Activated CD8-positive, alpha-beta memory T cell treated with anti-CD3 and anti-CD28 coated beads for 24 hours (primary cell): ENCODE results near the gene CNTNAP2.

ENCODE experiments used
- DNase-seq: peaks from one replicate; pipeline ENCODE4 v3.0.0-alpha.2; 2020

CNTNAP2 gene

GRCh38 chr7:146116521-146117222 is at the start of gene CNTNAP2:
CNTNAP2 (plus strand) TSS chr7:146116801; CDS start chr7:146116877, 76 bp downstream.
- peak; percentile 53 for DNase-seq

DNA sequence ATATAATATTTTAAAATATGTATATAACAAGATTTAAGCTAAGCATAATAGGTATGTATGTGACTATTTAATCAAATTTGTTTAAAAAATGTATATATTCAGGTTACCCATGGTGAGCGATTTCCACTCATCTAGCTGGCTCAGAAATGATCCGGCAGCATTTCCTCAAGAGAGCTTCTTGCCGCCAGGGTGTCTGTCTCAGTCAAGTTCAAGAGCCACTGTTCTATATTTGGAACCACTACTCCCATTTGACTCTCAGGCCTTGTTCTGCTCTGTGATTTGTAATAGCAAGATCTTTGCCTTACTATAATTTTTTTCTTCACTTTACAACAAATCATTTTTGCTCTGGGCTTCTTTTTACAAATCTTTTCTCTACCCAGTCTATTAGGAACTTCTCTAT is 48.7 kb upstream of the CNTNAP2 start:
- DNase-seq = no peak

- no peak for DNase-seq
Observed at GRCh38 chr7:146074195-146074765, 42.3 kb upstream of the CNTNAP2 start.

GRCh38 chr7:146076344-146076743 is 40.3 kb upstream of the CNTNAP2 start:
- no peak for DNase-seq

DNA sequence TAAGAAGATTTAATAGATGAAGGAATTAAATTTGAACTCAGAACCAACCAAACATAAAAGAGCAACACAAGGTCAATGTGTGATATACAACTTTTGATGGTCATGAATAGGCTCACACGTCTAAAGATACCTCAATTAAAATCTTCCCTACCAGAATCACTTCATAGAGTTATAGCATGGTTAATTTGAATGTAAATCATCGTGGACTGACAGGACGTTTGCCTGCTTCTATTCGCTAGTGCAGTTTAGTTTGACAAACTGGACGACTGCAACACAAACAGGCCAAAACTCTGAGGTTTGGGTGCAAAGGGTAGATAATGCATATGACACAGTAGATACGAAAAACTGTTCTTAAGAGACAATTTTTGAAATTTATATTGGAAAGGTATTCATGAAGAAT is 32.5 kb upstream of the CNTNAP2 start:
- DNase-seq = no peak

DNA sequence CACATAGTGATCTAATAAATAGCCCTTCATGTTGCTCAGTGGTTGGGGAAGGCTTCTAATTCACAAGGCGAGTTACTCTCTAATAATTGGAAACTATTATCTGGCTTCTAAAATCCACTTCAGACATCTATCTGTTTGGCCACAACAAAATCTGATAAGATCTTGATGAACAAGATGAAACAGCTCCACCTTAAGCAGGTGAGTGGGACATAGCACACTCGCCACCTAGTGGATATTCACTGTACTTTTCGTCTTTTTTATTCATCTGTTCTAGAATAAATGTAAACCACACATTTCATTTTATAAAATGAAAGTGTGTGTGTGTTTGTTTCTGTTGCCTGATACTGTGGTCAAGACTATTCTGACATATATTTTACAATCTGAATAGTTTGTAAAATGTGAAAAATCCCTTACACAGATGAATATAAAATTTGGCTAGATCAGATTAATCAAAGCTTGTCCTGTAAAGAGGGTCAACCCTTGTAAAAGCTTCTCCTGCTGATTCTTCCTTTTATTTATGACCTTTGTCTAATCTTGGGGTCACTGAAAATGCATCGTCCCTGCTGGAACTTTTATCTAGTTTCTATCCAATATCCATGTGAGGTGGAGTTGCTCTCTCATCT is 26.5 kb upstream of the CNTNAP2 start:
- DNase-seq = no peak

GRCh38 chr7:146094356-146094755 is 22.2 kb upstream of the CNTNAP2 start:
- no peak for DNase-seq

GRCh38 chr7:146096994-146097393 is 19.6 kb upstream of the CNTNAP2 start:
- no peak for DNase-seq

DNA sequence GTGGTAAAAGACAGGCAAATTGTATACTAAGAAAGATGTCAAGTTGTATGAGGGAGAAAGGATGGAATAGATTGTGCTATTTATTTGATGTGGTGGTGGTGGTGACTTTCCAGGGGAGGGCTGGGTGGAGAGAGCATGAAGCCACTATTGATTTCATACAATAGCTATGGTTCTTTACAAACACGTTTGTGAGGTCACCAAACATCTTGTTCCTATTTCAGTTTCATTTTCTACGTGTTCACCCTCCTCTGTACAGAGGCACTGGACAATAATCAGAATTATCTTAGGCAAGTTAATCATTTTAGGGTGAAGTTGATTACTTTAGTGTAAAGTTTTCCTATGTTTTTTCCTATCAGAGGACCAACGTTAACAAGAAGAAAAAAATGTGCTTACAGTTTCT is 10.3 kb upstream of the CNTNAP2 start:
- no peak for DNase-seq

DNA sequence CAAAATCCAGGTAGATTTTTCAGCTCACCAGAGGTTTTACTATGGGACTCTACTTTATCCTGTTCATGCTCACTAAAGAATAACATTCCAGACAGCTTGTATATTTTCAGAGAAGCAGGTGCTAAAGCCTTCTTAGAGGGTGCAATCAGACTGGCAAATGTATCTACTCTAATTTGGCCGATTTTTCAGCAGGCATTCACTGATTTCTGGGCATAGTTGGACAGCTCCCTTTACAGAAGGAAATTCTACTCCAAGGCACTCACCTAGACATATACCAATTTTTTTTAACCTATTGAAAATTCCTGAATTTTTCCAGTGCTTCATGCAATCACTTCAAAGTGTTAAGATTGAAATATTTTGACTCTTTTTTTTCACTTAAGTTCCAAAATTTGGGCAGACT is 3.8 kb upstream of the CNTNAP2 start:
- no peak for DNase-seq

- no peak for DNase-seq
Observed at GRCh38 chr7:146115548-146115850, 1.1 kb upstream of the CNTNAP2 start.

DNA sequence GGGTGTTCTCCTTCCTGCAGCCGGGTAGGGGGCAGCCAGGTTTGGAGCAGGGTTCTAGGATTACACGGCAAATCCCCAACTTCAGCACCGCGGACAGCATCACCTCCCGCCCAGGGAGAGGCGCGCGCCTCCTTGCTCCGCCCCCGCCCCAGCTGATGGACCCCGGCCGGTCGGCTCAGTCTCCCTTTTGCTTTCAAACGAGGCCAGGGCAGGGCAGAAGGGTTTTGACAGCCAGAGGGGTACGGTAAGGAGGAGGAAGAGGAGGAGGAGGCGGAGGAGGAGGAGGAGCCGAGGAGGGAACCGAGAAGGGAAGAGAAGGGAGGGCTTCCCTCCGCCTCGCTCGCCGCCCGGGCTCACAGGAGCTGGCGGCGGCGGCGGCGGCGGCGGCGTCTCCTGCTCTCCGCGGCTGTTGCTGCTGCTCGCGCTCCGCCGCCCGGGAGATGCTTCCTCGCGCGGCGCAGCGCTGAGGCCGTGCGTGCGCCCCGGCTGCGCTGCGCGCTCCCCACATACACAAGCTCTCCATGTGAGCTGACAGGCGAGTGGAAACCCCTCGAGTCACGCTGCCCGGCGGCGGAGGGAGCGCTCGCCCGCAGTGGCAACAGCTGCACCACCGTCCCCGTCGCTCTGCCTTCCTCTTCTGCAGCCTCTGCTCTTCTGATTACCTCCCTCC is 615 bp upstream of the CNTNAP2 start:
- peak; percentile 59 for DNase-seq

DNA sequence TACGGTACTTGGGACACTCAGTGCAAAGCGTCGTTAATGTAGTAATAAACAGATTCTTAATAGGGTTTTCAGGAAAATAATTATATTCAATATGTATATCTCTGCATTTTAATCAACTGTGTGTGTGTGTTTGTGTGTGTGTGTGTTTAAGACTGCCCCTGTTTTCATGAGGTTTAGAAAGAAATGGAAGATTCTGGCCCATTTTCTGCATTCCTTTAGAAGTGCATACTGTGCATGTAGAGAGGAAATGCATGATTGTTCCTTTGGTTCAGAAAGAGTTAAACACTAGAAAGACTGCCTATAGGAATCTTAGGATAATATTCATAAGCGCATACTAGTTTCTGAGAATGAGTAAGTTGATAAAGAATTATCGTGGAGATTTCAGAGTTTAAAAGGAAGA is 975 bp downstream of the CNTNAP2 start:
- no peak for DNase-seq

GRCh38 chr7:146119002-146119401 is 2.4 kb downstream of the CNTNAP2 start:
- DNase-seq = no peak

DNA sequence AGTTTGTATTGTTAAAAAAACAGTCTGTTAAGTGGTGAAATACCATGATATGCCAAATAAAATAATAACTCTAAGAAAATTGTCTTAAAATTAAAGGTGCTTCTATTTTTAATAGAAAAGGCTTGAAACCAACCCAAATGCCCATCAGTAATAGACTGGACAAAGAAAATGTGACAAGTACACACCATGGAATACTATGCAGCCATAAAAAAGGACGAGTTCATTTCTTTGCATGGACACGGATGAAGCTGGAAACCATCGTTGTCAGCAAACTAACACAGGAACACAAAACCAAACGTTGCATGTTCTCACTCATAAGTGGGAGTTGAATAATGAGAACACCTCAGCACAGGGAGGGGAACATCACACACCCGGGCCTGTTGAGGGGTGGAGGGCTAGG is 7.1 kb downstream of the CNTNAP2 start:
- DNase-seq = no peak

DNA sequence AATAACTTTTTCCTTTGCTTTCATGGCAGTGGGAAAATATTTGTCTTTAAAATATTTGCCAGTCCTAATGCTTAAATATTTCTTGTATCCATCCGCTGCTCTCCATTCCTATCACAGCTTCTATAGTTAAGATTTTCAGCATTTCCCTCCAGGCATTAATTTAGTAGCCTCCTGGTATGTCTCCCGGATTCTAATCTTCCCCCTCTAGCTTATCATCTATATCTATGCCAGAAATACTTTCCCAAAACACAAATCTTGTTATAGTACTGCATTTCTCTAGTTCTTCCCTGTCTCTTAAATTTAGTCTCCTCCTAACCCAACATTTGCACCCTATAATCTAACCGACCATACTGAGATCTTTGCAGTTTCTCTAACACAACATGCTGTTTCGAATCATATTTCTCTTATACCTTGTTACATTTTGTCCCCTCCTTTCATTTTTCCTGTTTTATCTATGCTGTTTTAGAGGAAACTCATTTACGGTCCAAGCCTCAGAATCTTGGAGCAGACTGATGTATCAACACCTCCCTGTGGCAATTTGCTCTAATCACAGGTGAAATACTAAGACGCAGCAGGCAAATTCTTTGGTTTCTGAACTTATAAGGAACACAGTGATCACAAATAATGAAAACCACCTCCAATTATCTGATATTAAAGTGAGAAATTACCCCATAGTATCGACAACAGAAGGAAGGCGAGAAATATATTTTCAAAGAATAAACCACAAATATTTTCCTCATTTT is 10.3 kb downstream of the CNTNAP2 start:
- no peak for DNase-seq

GRCh38 chr7:146129296-146129695 is 12.7 kb downstream of the CNTNAP2 start:
- no peak for DNase-seq

DNA sequence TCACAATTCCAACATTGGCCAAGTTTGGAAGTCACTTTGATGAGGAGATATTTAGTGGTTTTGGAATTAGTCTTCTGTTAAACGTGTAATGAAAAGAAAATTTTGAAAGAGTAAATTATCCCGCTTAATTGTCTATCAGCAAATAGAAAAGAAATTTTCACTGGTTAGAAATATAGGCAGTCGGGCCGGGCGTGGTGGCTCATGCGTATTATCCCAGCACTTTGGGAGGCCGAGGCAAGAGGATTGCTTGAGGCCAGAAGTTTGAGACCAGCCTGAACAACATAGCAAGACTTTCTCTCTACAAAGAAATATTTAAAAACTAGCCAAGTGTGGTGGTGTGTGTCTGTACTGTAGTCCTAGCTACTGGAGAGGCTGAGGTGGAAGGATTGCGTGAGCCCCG is 13.4 kb downstream of the CNTNAP2 start:
- DNase-seq = no peak

- DNase-seq = no peak
Observed at GRCh38 chr7:146131701-146132100, 15.1 kb downstream of the CNTNAP2 start.

- DNase-seq = no peak
Observed at GRCh38 chr7:146136357-146136875, 19.8 kb downstream of the CNTNAP2 start.

DNA sequence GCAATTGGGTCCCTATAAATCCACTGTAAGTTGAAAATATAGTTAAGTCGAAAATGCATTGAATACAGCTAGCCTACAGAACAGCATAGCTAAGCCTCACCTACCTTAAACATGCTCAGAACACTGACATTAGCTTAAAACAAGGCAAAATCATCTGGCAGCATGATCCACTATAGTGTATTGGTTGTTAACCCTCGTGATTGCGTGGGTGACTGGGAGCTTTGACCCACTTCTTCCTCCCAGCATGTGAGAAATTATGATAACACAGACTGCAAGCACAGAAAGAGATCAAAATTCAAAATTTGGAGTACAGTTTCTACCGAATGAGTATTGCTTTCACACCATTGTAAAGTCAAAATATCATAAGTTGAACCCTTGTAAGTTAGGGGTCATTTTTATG is 22.3 kb downstream of the CNTNAP2 start:
- no peak for DNase-seq

DNA sequence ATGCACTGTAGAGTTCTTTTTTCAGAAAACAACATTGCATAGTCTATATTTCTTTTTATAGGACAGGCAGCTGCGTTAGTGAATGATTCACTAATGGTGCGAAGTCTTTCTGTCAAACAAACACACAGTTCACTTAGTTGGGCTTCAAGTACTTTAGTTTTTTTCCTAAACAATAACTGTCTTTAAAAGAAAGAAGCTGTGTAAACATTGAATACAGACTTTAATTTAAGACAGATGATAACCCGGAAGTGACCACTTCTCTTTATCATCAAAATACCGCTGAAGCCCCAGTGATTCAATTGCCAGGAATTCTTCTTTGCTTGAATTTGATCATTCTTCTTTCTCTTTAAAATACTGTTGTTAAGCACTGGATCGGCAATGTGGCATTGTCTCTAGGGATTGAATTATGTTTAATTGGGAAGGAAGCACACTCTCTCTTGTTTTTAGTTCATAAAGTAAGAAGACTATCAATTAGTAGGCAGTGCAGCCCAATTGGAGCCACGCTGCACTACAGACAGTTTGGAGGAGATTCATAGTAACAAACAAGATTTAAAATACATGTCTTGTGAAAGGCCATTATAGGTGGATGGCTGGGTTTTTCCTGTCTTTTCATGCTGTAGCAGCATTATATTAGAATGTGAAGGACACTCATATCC is 30.4 kb downstream of the CNTNAP2 start:
- no peak for DNase-seq

GRCh38 chr7:146150153-146150552 is 33.6 kb downstream of the CNTNAP2 start:
- no peak for DNase-seq
